GM21737 (cell line): ENCODE measurements around the gene ARHGEF7.

ENCODE experiments used
- ATAC-seq: cut with Tn5 transposase; IDR thresholded peaks from one replicate; pipeline ENCODE4 v1.9.1; 2021; ENCODE audit warnings: mild to moderate bottlenecking, moderate library complexity; ENCODE audit not compliant: unreplicated experiment

The ARHGEF7 gene

GRCh38 chr13:111336666-111337065 is 221.6 kb downstream of the ARHGEF7 start:
- ATAC-seq = no peak

- no peak for ATAC-seq
Observed at GRCh38 chr13:111337206-111337605, 222.1 kb downstream of the ARHGEF7 start.

- no peak for ATAC-seq
Observed at GRCh38 chr13:111337741-111338140, 222.6 kb downstream of the ARHGEF7 start.

GRCh38 chr13:111338841-111339240 is 223.7 kb downstream of the ARHGEF7 start:
- ATAC-seq = no peak

GRCh38 chr13:111339366-111340143 is 224.4 kb downstream of the ARHGEF7 start:
- ATAC-seq = no peak

GRCh38 chr13:111341886-111342285 is 226.8 kb downstream of the ARHGEF7 start:
- ATAC-seq = no peak

GRCh38 chr13:111342721-111343120 is 227.6 kb downstream of the ARHGEF7 start:
- ATAC-seq = no peak

- ATAC-seq = no peak
Observed at GRCh38 chr13:111343186-111343805, 228.2 kb downstream of the ARHGEF7 start.

GRCh38 chr13:111344471-111345191 is 229.5 kb downstream of the ARHGEF7 start:
- no peak for ATAC-seq

GRCh38 chr13:111345682-111346081 is 230.6 kb downstream of the ARHGEF7 start:
- ATAC-seq = no peak

GRCh38 chr13:111346101-111346680 is 231.1 kb downstream of the ARHGEF7 start:
- no peak for ATAC-seq

- ATAC-seq = no peak
Observed at GRCh38 chr13:111347438-111347837, 232.3 kb downstream of the ARHGEF7 start.

GRCh38 chr13:111353508-111353907 is 238.4 kb downstream of the ARHGEF7 start:
- no peak for ATAC-seq

GRCh38 chr13:111354789-111355188 is 239.7 kb downstream of the ARHGEF7 start:
- no peak for ATAC-seq
